VCaP (cell line): Measurements from ENCODE around the gene CES3.
"Not testable (repeated sequence)": the region's sequence is repeated elsewhere in the genome, so short reads cannot be mapped to it uniquely, and the experiment has no call there.

Source experiments
- H3K27ac ChIP-seq: fragments of 450-650 bp; 2 replicates; pipeline ENCODE4 v1.5.1; 2017
- TF ChIP-seq, protein P1 (sequence below): fragments of 450-650 bp; conservative IDR thresholded peaks from 2 replicates; pipeline ENCODE4 v1.5.1; 2017; ENCODE audit warnings: mild to moderate bottlenecking, moderate library complexity

CES3 gene

GRCh38 chr16:66954097-66954659 lies 6.9 kb upstream of the CES3 start:
- TF ChIP-seq, protein P1, sequence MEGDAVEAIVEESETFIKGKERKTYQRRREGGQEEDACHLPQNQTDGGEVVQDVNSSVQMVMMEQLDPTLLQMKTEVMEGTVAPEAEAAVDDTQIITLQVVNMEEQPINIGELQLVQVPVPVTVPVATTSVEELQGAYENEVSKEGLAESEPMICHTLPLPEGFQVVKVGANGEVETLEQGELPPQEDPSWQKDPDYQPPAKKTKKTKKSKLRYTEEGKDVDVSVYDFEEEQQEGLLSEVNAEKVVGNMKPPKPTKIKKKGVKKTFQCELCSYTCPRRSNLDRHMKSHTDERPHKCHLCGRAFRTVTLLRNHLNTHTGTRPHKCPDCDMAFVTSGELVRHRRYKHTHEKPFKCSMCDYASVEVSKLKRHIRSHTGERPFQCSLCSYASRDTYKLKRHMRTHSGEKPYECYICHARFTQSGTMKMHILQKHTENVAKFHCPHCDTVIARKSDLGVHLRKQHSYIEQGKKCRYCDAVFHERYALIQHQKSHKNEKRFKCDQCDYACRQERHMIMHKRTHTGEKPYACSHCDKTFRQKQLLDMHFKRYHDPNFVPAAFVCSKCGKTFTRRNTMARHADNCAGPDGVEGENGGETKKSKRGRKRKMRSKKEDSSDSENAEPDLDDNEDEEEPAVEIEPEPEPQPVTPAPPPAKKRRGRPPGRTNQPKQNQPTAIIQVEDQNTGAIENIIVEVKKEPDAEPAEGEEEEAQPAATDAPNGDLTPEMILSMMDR, result peak; percentile 70
- no peak overlapping the region for H3K27ac ChIP-seq

DNA sequence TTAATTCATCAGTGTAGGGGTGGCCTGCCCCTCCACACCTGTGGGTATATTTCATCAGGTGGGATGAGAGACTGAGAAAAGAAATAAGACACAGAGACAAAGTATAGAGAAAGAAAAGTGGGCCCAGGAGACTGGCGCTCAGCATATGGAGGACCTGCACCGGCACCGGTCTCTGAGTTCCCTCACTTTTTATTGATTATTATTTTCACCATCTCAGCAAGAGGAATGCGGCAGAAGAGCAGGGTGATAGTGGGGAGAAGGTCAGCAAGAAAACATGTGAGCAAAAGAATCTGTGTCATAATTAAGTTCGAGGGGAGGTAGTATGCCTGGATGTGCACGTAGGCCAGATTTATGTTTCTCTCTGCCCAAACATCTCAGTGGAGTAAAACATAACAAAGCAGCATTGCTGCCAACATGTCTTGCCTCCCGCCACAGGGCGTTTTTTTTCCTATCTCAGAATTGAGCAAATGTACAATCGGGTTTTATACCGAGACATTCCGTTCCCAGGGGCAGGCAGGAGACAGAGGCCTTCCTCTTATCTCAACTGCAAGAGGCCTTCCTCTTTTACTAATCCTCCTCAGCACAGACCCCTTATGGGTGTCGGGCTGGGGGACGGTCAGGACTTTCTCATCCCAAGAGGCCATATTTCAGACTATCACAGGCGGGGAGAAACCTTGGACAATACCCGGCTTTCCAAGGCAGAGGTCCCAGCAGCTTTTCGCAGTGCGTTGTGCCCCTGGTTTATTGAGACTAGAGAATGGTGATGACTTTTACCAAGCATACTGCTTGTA lies 5.5 kb upstream of the CES3 start:
- not testable (repeated sequence) for H3K27ac ChIP-seq

DNA sequence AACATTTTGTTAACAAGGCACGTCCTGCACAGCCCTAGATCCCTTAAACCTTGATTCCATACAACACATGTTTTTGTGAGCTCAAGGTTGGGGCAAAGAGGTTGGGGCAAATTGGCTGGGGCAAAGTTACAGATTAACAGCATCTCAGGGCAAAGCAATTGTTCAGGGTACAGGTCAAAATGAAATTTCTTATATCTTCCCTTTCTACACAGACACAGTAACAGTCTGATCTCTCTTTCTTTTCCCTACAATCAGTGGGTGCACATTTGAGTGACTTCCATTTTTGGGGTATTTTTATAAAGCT lies 5.0 kb upstream of the CES3 start:
- not testable (repeated sequence) for H3K27ac ChIP-seq

DNA sequence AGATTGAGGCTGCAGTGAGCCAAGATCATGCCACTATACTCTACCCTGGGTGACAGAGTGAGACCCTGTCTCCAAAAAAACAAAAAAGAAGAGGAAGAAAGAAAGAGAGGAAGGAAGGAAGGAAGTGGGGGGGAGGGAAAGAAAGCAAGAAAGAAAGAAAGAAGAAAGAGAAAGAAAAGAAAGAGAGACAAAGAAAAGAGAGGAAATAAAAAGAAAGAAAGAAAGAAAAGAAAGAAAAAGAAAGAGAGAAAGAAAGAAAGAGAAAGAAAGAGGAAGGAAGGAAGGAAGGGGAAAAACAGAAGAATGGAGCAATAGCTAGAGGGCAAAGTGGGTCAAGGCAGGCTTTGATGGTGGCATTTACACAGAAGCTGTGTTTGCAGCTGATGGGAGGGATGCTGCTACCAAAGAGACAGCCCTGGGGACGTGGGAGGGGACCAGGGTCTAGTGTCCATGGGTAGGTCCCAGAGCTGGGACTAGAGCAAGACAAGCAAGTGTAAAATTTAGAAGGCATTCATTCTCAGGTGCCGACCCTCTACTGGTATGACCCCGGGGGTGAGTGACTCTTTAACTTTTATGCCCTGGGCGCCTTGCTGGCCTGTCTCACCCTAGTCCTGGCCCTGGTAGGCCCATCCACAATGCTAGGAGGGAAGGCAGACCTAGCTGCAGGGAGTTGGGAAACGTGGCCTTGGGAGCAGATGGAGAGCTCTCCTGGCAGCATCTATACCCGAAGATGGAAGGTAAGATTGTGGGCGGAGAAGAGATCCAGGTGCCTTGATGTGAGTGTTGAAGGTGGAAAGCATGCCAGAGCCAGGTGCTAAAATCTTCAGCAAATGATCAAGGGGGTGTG lies 2.0 kb upstream of the CES3 start:
- TF ChIP-seq, protein P1, result no peak
- H3K27ac ChIP-seq, result no peak overlapping the region

GRCh38 chr16:66959704-66960161 lies 1.3 kb upstream of the CES3 start:
- H3K27ac ChIP-seq, result no peak overlapping the region
- TF ChIP-seq, protein P1, result no peak

DNA sequence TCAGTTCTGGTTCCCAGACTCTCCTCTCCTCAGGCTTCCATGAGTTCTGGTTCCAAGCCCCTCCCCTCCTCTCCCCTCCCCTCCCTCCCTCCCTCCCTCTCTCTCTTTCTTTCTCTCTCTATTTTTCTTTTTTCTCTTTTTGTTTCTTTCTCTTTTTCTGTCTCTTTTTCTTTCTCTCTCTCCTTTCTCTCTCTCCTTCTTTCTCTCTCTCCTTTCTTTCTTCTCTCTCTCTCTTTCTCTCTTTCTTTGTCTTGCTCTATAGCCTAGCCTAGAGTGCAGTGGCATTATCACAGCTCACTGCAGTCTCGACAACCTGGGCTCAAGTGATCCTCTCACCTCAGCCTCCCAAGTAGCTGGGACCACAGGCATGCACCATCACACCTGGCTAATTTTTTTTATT lies 796 bp upstream of the CES3 start:
- no peak overlapping the region for H3K27ac ChIP-seq
- TF ChIP-seq, protein P1, result no peak

- H3K27ac ChIP-seq, result peak overlapping the region; percentile 21; the same call in 1 of the 2 replicates
- TF ChIP-seq, protein P1, result no peak
Observed at GRCh38 chr16:66961914-66962313, 848 bp downstream of the CES3 start.

DNA sequence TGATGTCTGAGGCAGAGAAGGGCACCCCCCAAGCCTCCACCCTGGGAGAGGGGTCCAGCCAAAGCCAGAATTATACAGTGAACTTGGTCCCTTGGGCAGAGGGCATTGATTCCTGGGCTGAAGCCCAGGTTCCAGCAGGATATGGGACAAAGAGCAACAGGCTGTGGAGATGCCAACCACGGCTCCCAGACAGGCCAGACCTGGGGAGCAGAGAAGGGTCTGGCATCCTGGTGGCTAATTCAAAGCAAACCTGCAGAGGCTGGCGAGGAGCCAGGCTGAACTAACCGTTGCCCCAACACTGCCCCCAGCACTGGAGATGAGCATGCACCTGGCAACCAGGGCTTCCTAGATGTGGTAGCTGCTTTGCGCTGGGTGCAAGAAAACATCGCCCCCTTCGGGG lies 3.0 kb downstream of the CES3 start:
- no peak overlapping the region for H3K27ac ChIP-seq
- TF ChIP-seq, protein P1, result no peak
